Activated CD4-positive, alpha-beta memory T cell treated with anti-CD3 and anti-CD28 coated beads for 36 hours (primary cell): ENCODE measurements around the gene WDTC1. TPM values are rescaled to one million over a fixed set of nuclear protein-coding genes. Genes with fewer than 3 reads are reported as not detected.

Experiments
- CTCF ChIA-PET: fragments of 350-600 bp; sonication (Branson Sonifier 250); formaldehyde crosslinking; loops from one replicate; lab custom pipeline; 2021; ENCODE audit warnings: antibody characterized with exemption, inconsistent platforms; lab: Charles Lee
- POLR2A ChIA-PET: fragments of 350-600 bp; sonication (Branson Sonifier 250); formaldehyde crosslinking; loops from one replicate; lab custom pipeline; 2021; ENCODE audit warnings: antibody characterized with exemption; lab: Charles Lee
- DNase-seq: peaks from one replicate; pipeline ENCODE4 v3.0.0-alpha.2; 2020
- H3K27ac Mint-ChIP-seq: one replicate; pipeline ENCODE4 v1.8.0; 2021; ENCODE audit warnings: mixed read lengths
- H3K27me3 Mint-ChIP-seq: one replicate; pipeline ENCODE4 v1.8.0; 2021; ENCODE audit warnings: mixed read lengths
- H3K36me3 Mint-ChIP-seq: one replicate; pipeline ENCODE4 v1.8.0; 2021; ENCODE audit warnings: mixed read lengths
- H3K4me1 Mint-ChIP-seq: one replicate; pipeline ENCODE4 v1.8.0; 2021; ENCODE audit warnings: low read depth, mixed read lengths
- H3K4me3 Mint-ChIP-seq: one replicate; pipeline ENCODE4 v1.8.0; 2021; ENCODE audit warnings: mild to moderate bottlenecking, mixed read lengths
- H3K9me3 Mint-ChIP-seq: one replicate; pipeline ENCODE4 v1.8.0; 2021; ENCODE audit warnings: mixed read lengths
- intact Hi-C: fragments of 100-400 bp; cut with micrococcal nuclease; formaldehyde crosslinking; loops from one replicate; pipeline ENCODE4 v1.15.1; 2023
- total RNA-seq, 2 experiments: library from RNA; stranded (reverse); gene quantifications; one replicate each; pipeline ENCODE4 v1.2.3, GENCODE V29; 2021

WDTC1 gene
- total RNA-seq, 2 experiments from 2014 or later, result 30.3 TPM

DNA sequence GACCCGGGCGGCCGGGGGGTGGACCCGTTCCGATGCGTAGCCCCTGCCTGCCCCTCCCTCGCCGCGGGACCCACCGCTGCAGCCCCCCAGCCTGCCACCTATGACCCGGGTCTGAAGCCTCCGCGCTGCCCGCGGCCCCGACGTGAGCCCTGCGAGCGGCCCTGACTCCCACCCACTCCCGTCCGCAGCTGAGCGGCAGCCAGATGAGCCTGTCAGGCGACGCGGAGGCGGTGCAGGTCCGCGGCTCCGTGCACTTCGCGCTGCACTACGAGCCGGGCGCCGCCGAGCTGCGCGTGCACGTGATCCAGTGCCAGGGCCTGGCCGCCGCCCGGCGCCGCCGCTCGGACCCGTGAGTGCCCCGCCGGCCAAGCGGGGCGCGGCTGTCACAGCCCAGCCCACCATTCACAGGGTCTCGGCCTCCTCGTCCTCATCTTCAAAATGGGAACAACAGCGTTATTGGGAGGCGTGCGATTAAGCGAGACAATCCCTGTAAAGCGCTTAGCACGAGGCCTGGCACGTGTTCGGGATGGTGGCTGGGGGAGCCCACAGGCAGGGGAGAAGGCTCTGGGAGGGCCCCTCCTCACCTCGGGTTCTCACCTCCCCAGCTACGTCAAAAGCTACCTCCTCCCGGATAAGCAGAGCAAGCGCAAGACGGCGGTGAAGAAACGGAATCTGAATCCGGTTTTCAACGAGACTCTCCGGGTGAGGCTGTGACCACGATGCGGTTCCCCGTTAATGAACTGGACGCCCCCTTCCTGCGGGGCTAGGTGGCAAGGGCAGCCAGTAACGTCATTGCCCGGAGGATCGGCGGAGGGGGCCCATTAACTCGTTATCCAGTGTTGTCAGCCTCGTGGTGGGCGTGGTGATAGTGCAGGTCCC lies 115.6 kb downstream of the WDTC1 start:
- intact Hi-C loops, result no loop called here
- Mint-ChIP-seq H3K9me3 (no peaks in the 10 kb centered on the region), H3K27ac (no peak overlapping the region), H3K4me1 (peaks cover 13% of the 10 kb centered on the region), H3K36me3 (peaks cover 1% of the 10 kb centered on the region), H3K4me3 (no peak overlapping the region), H3K27me3 (no peaks in the 10 kb centered on the region)
- ChIA-PET CTCF (interaction anchor here (1.2 to 2.4 kb wide), 4 partner anchors 17 to 54 kb away, joined by 3 to 10 read pairs (median 6); partner anchors contain the start of gene MAP3K6), POLR2A (interaction anchor here (1.2 kb wide), 1 partner anchor 16 kb away, joined by 5 read pairs; no protein-coding TSS in a partner anchor)
- DNase-seq, result peak; percentile 24

DNA sequence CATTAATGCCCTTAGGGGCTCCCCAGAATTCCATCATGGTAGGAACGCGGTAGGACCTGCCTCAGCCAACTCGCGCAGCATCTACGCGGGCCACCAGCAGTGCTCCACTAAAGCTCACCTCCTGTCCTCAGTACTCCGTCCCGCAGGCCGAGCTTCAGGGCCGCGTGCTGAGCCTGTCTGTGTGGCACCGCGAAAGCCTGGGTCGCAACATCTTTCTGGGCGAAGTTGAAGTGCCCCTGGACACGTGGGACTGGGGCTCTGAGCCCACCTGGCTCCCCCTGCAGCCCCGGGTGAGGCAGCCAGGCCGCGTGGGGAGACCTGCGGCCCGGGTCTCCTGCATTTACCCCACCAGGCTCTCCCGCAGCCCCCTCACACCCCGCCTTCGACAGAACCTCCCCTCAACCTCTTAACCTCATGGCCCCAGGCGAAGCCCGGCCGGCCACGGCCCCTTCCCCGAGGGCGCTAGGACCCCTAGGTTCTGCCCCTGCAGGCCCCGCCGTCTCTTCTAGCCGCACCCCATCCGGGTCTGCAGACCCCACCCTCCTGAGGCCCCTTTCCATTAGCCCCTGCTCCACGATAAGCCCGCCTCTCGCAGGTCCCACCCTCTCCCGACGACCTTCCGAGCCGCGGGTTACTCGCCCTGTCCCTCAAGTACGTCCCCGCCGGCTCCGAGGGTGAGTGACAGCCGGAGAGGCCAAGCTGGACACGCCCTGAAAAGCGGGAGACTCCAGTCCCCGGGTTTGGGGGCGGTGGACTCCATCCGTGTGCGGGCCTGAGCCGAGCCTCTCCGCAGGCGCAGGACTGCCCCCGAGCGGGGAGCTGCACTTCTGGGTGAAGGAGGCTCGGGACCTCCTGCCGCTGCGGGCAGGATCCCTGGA lies 116.5 kb downstream of the WDTC1 start:
- no peaks in the 10 kb centered on the region for H3K9me3 Mint-ChIP-seq
- H3K4me1 Mint-ChIP-seq, result peaks cover 18% of the 10 kb centered on the region
- ChIA-PET POLR2A (no interaction called here), CTCF (interaction anchor here (0.8 to 2.4 kb wide), 5 partner anchors 16 to 55 kb away, joined by 4 to 10 read pairs (median 5); partner anchors contain the start of gene MAP3K6)
- H3K27me3 Mint-ChIP-seq, result no peaks in the 10 kb centered on the region
- peaks cover 1% of the 10 kb centered on the region for H3K36me3 Mint-ChIP-seq
- H3K27ac Mint-ChIP-seq, result no peak overlapping the region
- intact Hi-C loops, result no loop called here
- H3K4me3 Mint-ChIP-seq, result no peak overlapping the region
- DNase-seq, result no peak

DNA sequence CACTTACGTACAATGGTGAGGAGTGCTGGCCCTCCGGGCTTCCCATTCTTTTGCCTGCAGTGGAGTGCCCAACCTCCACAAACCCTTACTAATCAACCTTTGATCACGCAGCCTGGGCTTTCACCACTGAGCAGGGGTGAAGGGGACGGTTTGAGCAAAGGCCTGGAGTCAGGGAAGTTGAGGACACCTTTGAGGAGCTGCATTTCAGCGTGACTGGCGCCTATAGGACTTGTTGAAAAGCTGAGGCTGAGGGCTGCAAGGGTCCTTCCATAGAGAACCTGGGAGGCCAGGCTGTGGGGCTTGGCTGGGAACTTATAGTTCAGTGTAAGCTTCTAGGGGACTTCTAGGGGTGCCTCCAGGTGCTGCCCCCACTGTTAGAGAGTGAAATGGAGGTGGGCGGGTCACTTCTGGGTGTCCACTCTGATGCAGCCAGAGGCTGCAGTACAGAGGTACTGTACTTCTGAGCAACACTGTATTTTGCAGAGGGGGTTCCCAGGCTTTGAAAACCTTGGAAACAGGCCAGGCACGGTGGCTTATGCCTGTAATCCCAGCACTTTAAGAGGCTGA lies 117.2 kb downstream of the WDTC1 start:
- ChIA-PET POLR2A (no interaction called here), CTCF (interaction anchor here (0.8 to 1.6 kb wide), 3 partner anchors 18 to 55 kb away, joined by 4 to 5 read pairs (median 5); no protein-coding TSS in a partner anchor)
- H3K4me3 Mint-ChIP-seq, result no peak overlapping the region
- no peaks in the 10 kb centered on the region for H3K27me3 Mint-ChIP-seq
- H3K9me3 Mint-ChIP-seq, result no peaks in the 10 kb centered on the region
- H3K4me1 Mint-ChIP-seq, result peaks cover 21% of the 10 kb centered on the region
- H3K36me3 Mint-ChIP-seq, result peaks cover 1% of the 10 kb centered on the region
- no peak for DNase-seq
- intact Hi-C loops, result no loop called here
- no peak overlapping the region for H3K27ac Mint-ChIP-seq

DNA sequence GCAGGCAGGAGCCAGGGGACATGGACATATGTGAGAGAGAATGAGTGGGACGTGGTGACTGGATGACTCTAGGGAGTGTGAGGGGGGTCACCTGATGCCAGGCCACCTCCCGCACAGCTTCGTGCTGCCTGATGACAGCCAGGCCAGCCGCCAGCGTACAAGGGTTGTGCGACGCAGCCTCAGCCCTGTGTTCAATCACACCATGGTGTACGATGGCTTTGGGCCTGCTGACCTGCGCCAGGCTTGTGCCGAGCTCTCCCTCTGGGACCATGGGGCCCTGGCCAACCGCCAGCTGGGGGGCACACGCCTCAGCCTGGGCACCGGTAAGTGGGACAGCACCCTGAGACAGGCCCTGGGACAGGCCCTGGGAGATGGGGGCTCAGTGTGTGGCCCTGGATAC lies 118.7 kb downstream of the WDTC1 start:
- Mint-ChIP-seq H3K27ac (no peak overlapping the region), H3K36me3 (no peaks in the 10 kb centered on the region), H3K4me3 (no peak overlapping the region), H3K27me3 (no peaks in the 10 kb centered on the region), H3K4me1 (peaks cover 30% of the 10 kb centered on the region), H3K9me3 (no peaks in the 10 kb centered on the region)
- POLR2A ChIA-PET, result interaction anchor here (1.2 kb wide), 1 partner anchor 12 kb away, joined by 4 read pairs; no protein-coding TSS in a partner anchor
- intact Hi-C loops, result no loop called here
- no peak for DNase-seq
- CTCF ChIA-PET, result interaction anchor here (1.1 to 7.1 kb wide), 3 partner anchors 11 to 41 kb away, joined by 3 to 80 read pairs (median 16); partner anchors contain the start of gene SYTL1

DNA sequence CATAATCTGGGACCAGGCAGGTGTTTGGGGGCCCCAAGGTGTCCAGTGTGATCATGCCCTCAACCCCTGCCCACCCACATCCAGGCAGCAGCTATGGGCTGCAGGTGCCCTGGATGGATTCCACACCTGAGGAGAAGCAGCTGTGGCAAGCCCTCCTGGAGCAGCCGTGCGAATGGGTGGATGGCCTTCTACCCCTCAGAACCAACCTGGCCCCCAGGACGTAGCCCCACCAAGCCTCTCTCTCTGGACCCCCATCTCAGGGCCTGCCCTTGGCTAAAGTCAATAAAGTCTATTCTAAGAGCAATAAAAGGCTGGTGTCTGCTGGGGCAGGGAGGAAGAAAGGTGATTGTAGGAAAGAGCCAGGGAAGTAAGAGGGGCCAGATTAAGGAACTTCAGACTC lies 119.2 kb downstream of the WDTC1 start:
- Mint-ChIP-seq H3K27ac (no peak overlapping the region), H3K4me3 (no peak overlapping the region), H3K36me3 (no peaks in the 10 kb centered on the region), H3K9me3 (no peaks in the 10 kb centered on the region), H3K27me3 (no peaks in the 10 kb centered on the region), H3K4me1 (peaks cover 30% of the 10 kb centered on the region)
- intact Hi-C loops, result no loop called here
- ChIA-PET POLR2A (no interaction called here), CTCF (interaction anchor here (0.6 to 7.1 kb wide), 5 partner anchors 11 to 48 kb away, joined by 3 to 80 read pairs (median 3); partner anchors contain the start of genes MAP3K6 and SYTL1)
- no peak for DNase-seq

DNA sequence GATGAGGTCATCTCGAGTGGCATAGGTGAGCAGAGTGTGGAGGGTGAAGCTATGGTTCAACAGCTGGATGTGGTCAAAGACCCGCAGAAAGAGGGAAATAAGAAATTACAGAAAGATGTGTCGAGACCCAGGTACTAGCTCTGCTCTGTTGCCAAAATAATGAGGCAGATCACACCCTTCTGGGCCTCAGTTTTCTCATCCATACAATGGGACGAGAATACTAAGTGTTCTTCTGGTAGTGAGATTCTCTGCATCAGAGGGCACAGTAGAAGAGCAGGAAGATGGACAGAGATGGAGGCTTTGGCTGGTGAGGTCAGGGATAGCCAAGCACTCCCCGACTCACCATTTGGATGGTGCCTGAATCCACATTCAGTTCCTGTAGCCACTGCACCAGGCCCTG lies 121.3 kb downstream of the WDTC1 start:
- Mint-ChIP-seq H3K27me3 (no peaks in the 10 kb centered on the region), H3K36me3 (no peaks in the 10 kb centered on the region), H3K4me1 (peaks cover 43% of the 10 kb centered on the region), H3K4me3 (no peak overlapping the region), H3K27ac (peak overlapping the region; percentile 23), H3K9me3 (no peaks in the 10 kb centered on the region)
- POLR2A ChIA-PET, result no interaction called here
- intact Hi-C loops, result loop anchor here (2.0 kb wide), 1 partner anchor 13 kb away; the partner anchor contains the start of gene SYTL1
- CTCF ChIA-PET, result interaction anchor here (1.3 to 7.1 kb wide), 8 partner anchors 10 to 61 kb away, joined by 3 to 80 read pairs (median 36); partner anchors contain the start of genes MAP3K6 and SYTL1
- no peak for DNase-seq

DNA sequence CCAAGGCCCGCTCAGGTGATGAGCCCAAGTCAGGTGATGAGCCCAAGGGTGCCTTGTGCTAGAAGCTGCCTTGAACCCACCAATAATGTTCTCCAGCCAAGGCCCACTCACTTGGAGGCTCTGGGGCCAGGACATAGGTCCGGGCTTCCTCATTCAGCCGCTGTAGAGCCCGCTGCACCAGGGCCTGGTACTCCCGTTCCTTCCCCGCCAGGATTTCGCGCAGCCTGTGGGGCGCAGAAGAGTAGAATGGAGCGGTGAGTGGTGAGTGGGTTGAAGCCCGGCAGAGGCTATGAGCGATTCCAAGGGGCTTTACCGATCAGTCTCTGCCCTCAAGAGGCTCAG lies 121.8 kb downstream of the WDTC1 start:
- peak overlapping the region; percentile 8 for H3K27ac Mint-ChIP-seq
- intact Hi-C loops, result loop anchor here (2.0 kb wide), 1 partner anchor 13 kb away; the partner anchor contains the start of gene SYTL1
- DNase-seq, result no peak
- peak overlapping the region; percentile 68 for H3K4me3 Mint-ChIP-seq
- peaks cover 43% of the 10 kb centered on the region for H3K4me1 Mint-ChIP-seq
- no peaks in the 10 kb centered on the region for H3K27me3 Mint-ChIP-seq
- ChIA-PET POLR2A (interaction anchor here (2.0 kb wide), 1 partner anchor 10 kb away, joined by 11 read pairs; the partner anchor contains the start of gene MAP3K6), CTCF (interaction anchor here (0.6 to 7.1 kb wide), 13 partner anchors 10 to 450 kb away, joined by 3 to 80 read pairs (median 26); partner anchors contain the start of genes GPR3, MAP3K6 and SYTL1)
- no peaks in the 10 kb centered on the region for H3K36me3 Mint-ChIP-seq
- no peaks in the 10 kb centered on the region for H3K9me3 Mint-ChIP-seq

DNA sequence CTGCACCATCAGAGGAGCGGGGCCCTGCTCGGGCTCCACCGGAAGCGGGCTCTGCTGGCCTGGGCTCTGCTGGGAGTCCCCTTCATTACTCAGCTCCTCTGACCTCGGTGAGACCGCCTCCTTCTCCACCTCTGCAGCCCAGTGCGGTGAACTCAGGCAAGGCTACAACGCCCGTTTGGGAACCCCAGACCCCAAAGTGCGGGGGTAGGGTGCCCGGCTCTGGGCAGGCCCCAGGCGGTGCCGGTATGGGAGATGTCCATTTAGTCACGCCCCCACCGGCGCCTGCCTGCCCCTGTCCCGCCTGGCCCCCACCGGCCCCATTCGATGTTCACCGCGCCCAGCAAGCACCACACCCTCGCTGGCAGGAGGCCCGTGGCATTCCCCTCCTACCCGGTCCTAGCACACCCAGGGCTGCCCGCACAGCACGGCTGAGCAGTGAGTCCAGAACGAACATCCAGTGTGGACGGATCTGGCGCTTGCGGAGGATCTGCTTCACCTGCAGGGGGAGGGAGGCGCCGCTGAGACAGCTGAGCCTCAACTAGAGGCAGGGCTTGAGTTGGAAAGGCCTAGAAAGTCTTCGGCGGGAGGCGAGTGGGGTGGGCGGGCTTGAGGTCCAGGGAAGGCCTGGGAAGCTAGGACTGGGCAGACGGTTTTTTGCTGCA lies 122.3 kb downstream of the WDTC1 start:
- Mint-ChIP-seq H3K36me3 (no peaks in the 10 kb centered on the region), H3K4me1 (peaks cover 43% of the 10 kb centered on the region), H3K9me3 (no peaks in the 10 kb centered on the region), H3K27ac (peak overlapping the region; percentile 81), H3K4me3 (peak overlapping the region; percentile 68), H3K27me3 (no peaks in the 10 kb centered on the region)
- intact Hi-C loops, result loop anchor here (1.0 to 2.0 kb wide), 2 partner anchors 14 to 36 kb away; partner anchors contain the start of genes GPR3 and SYTL1
- ChIA-PET POLR2A (interaction anchor here (2.0 kb wide), 1 partner anchor 9 kb away, joined by 11 read pairs; the partner anchor contains the start of gene MAP3K6), CTCF (interaction anchor here (0.6 to 7.1 kb wide), 26 partner anchors 9 to 450 kb away, joined by 3 to 80 read pairs (median 8); partner anchors contain the start of genes AHDC1, CD164L2, GPR3 and IFI6)
- DNase-seq, result peak; percentile 69

DNA sequence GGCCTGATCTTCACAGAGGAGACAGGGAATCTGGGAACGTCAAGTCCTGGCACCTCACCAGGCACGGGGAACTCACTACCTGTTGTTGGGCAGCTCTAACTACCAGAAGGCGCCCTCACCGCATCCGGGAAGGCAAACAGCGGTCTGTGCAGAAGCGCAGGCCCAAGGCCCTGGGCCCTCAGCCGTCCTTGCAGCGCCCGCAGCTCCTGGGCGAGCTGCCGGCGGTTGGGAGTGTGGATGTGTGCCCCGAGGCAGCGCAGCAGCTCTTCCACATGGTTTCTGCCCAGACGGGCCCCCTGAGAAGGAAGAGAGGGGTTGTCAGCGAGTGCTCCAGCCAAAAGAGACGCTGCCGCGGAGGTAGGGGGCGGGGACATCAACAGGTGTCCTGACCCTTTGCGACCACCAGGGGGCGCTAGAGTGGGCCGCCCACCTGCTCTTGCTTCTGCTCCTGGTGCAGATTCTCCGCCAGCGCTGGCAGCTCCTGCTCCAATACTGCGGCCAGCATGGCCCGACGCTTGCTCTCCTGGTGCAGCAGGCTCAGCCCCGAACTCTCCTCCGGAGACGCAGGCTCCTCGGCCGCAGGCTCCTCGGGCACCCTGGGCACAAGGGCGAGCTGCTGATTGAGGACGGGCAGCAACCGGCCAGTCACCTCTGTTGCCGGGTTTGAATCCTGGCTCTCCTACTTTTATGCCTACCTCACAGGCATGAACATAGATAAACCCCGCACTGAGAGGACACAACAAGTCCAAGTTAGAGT lies 123.0 kb downstream of the WDTC1 start:
- peaks cover 43% of the 10 kb centered on the region for H3K4me1 Mint-ChIP-seq
- POLR2A ChIA-PET, result interaction anchor here (2.0 kb wide), 1 partner anchor 8 kb away, joined by 11 read pairs; the partner anchor contains the start of gene MAP3K6
- intact Hi-C loops, result loop anchor here (1.0 to 2.0 kb wide), 2 partner anchors 15 to 35 kb away; partner anchors contain the start of genes GPR3 and SYTL1

More for the DNA sequence above, 123.0 kb downstream of the WDTC1 start:
- no peaks in the 10 kb centered on the region for H3K27me3 Mint-ChIP-seq
- DNase-seq, result peak; percentile 89
- no peaks in the 10 kb centered on the region for H3K36me3 Mint-ChIP-seq
- peak overlapping the region; percentile 68 for H3K4me3 Mint-ChIP-seq
- H3K27ac Mint-ChIP-seq, result peak overlapping the region; percentile 81
- CTCF ChIA-PET, result interaction anchor here (0.6 to 7.1 kb wide), 28 partner anchors 9 to 697 kb away, joined by 3 to 80 read pairs (median 7); partner anchors contain the start of genes AHDC1, CD164L2, GPR3 and IFI6
- H3K9me3 Mint-ChIP-seq, result no peaks in the 10 kb centered on the region
